HG03521 (cell line): ENCODE results near the gene DLL1.
A peak's percentile ranks its signal among the peaks of the same experiment; 100 is the strongest.

Experiments used
- ATAC-seq: cut with Tn5 transposase; IDR thresholded peaks from one replicate; pipeline ENCODE4 v1.9.1; 2021; ENCODE audit warnings: mild to moderate bottlenecking, moderate library complexity; ENCODE audit not compliant: unreplicated experiment

Gene DLL1

DNA sequence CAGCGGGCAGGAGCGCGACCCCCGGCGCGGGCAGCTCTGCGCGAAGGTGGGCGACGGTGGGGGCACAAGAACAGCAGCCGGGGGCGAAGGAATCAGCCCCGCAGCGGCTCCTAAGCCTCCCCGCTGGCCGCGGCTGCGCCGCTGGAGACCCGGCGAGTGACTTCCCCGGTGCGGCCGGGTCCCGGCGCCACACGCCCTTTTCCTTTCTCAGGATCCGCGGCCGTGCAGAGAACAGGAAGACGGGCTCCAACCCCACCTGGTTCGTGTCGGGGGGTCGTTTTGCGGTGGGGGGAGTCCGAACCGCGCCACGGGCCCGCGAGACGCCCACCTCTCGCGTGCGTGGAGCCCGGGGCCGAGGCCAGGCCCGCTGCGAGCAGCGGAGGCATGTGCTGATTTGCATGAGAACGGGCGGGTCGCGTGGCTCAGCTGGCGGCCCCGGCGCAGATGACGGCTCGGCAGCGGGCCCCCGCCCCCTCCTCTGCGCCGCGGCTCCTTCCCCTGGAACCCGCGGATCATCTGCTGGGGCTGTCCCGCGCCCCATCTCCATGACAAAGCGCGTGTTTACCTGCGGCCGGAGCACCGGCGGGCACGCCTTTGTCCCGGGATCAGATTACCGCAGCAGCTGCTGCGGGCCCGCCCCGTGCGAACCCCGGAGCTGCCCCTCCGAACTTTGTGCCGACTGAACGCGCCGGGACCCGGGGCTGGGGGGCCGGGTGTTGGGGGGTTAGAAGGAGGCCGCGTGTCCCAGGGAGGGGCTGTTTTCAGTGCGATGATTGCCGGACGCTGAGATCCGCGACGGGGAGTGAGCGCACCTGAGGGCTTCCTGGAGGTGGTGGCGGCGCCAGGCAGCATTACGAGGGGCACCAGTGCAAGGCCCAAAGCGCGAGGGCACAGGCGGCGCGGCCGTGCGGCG is 4.9 kb upstream of the DLL1 start:
- ATAC-seq = peak; percentile 56

- no peak for ATAC-seq
Observed at GRCh38 chr6:170294813-170295509, 4.1 kb upstream of the DLL1 start.

DNA sequence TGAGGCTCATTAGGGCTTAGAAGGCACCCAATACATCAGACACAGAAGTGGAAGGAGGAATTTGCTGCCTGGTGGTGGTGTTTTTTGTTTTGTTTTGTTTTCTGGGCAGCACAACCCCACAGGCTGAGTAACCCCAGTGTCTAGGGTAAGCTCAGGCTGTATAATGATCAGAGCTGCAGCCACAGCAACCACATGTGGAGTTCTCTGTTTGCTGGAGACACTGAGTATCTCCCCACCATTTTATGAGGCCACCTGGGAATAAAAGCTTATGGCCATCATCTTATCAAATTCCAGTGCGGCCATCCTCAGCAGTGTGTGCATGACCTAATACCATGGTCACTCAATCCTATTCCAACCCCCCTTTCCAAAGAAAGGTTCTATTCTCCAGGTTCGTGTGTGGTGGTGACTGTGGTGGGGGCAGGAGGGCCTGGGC is 3.4 kb upstream of the DLL1 start:
- no peak for ATAC-seq

- no peak for ATAC-seq
Observed at GRCh38 chr6:170293341-170294231, 2.7 kb upstream of the DLL1 start.

- ATAC-seq = no peak
Observed at GRCh38 chr6:170292407-170293158, 1.7 kb upstream of the DLL1 start.

GRCh38 chr6:170292111-170292406 is 1.2 kb upstream of the DLL1 start:
- ATAC-seq = no peak

- ATAC-seq = no peak
Observed at GRCh38 chr6:170291271-170292110, 613 bp upstream of the DLL1 start.

- no peak for ATAC-seq
Observed at GRCh38 chr6:170289951-170290295, 955 bp downstream of the DLL1 start.

DNA sequence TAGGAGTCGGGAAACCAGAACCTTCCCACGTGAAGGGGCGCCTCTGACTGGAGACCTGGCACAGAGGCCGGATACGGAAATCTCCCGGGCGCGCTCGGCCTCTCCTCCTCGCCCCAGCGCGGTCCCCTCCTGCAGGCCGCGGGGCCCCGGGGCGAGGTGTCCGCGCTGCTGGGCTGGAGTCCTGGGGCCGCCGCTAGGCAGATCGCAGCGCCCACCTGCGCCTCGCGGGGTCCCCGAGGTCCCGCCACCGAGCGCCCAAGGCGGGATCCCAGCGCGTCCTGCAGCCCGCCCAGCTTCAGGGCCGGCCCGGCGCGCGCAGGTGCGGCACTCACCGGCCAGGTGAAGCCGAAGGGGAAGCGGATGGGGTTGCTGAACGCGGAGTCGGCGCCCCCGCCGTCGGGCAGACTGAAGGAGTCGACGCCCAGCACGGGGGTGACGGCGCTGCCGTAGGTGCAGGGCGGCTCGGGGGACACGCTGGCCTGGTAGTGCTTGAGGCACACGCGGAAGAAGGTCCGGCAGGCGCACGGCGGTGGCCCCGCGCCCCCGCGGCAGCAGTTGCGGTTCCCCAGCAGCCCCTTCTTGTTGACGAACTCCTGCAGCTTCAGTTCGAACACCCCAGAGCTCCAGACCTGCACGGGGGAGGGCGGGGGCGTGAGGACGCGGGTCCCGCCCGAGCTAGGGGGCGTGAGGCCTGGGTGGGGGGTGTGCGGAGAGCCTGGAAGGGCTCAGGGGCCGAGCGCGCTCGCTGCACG is 1.5 kb downstream of the DLL1 start:
- no peak for ATAC-seq

GRCh38 chr6:170288852-170289179 is 2.1 kb downstream of the DLL1 start:
- ATAC-seq = no peak

DNA sequence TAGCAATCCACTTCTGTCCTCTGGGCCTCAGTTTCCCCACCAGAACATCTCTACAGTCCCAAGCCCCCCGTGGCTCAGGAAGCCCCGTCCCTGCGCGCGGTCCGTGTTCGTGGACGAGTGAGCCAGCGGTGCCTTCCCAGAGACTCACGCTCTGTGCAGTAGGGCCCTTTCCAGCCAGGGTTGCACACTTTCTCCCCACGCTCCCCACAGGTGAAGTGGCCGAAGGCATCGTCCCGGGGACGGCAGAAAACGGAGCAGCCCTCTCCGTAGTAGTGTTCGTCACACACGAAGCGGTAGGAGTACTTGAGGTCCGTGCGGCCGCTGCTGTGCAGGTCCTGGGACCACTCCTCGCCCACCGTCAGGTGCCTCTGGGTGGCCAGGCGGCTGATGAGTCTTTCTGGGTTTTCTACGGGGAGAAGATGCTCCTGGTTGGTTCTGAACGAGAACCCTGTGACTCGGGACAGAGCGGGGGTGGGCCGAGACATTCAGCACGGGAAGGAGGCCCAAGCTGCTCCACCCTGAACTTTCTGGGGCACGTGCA is 2.7 kb downstream of the DLL1 start:
- ATAC-seq = no peak

GRCh38 chr6:170287371-170287876 is 3.5 kb downstream of the DLL1 start:
- no peak for ATAC-seq

DNA sequence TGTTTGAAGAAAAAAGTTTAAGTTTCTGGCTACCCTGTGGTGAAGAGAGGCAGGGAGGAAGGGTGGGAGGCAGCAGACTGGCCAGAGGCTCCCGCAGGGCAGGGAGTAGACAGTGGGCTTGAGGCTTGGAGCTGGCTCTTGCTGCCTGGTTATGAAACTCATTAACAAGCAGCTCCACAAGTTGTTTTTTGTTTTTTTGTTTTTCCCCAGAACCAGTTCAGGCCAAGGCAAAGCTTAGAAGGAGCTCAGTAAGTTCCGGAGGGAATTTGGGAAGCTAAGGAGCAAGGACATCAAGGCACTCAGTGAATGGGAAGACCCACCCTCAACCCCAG is 4.0 kb downstream of the DLL1 start:
- no peak for ATAC-seq

- ATAC-seq = no peak
Observed at GRCh38 chr6:170286246-170286933, 4.5 kb downstream of the DLL1 start.

DNA sequence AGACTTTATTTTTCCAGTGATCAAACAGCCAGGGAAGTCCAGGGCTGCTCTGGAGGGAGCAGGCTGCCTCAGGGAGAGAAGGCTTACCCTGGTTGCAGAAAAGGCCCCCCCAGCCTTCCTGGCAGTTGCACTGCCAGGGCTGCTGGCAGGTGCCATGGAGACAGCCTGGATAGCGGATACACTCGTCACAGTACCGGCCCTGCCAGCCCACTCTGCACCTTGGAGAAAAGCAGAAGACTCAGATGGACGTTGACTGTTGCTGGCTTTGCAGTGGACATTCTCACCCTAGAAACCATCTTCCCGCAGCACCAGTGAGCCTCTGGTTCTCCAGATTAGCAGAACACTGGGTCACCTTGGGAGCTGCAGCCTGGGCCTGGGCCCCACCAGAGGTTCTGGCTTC is 5.4 kb downstream of the DLL1 start:
- ATAC-seq = no peak

DNA sequence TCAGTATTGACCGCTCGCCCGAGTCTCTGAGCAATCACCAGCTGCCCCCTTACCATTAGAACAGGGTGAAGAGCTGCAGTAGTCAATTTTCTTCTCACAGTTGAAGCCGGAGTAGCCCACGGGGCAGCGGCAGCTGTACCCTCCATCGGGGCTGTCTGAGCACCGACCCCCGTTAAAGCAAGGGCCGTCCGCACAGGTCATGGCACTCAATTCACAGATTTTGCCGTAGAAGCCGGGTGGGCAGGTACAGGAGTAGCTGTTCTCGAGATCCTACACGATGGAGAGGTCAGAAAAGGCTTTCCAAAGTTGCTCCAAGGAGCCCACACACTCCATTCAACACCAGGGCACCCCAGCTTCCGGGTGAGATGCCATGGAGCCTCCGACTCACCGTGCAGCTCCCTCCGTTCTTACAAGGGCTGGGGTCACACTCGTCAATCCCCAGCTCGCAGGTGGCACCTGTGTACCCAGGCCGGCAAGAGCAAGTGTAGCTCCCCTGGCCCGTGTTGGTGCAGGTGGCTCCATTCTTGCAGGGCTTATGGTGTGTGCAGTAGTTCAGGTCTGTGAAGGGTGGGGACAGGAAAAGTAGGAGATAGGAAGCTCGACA is 5.9 kb downstream of the DLL1 start:
- ATAC-seq = no peak

DNA sequence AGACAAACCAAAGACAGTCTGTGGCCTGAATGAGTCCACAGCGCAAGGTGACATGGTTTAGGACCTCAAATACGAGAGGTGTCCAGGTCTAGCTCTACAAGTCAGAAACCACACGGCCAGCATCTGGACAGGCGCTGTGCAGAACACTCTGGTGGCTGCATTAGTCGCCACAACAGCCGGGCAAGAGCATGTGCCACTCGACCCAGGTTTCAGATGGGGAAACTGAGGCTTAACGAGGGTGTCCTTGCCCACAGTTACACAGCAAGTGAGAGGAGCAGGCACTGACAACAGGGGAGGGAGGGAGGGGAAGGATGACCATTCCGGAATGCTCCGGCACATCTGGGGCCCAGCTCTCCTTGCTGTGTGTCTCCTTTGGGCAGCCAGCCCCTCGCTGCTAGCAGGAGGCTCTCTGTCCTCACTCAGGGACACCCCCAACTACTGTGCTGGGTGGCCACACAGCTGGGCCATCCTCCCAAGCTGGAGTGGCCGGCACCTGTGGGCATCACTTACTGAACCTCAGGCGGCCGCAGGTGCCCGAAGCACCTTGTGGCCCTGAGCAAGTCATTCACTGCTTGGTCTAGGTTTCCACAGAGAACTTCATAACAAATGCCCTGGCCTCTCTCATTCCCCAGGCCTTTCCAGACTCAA is 6.6 kb downstream of the DLL1 start:
- ATAC-seq = no peak
